NOMO-1 treated with dmso at 0.1 percent for 144 hours (cell line): ENCODE data around the gene GPA33.
A peak's percentile ranks its signal among the peaks of the same experiment; 100 is the strongest.

Experiments
- DNase-seq: peaks from one replicate; lab custom pipeline; 2025; ENCODE audit not compliant: unreplicated experiment; lab: John Stamatoyannopoulos, UW

Gene GPA33

DNA sequence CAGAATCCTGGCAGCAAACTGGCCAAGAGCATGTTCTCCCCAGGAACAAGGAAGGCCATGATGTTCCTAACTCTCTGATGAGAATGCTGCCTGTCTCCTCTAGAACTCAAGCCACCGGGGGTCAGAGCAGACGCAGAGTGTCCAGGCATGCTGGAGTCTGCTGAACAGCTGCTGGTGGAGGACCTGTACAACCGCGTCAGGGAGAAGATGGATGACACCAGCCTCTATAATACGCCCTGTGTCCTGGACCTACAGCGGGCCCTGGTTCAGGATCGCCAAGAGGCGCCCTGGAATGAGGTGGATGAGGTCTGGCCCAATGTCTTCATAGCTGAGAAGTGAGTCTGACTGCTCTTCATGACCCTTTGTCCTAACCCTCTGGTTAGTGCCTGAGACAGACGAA lies 27.0 kb upstream of the GPA33 start:
- DNase-seq = no peak

GRCh38 chr1:167116174-167116573 lies 26.0 kb upstream of the GPA33 start:
- DNase-seq = no peak

DNA sequence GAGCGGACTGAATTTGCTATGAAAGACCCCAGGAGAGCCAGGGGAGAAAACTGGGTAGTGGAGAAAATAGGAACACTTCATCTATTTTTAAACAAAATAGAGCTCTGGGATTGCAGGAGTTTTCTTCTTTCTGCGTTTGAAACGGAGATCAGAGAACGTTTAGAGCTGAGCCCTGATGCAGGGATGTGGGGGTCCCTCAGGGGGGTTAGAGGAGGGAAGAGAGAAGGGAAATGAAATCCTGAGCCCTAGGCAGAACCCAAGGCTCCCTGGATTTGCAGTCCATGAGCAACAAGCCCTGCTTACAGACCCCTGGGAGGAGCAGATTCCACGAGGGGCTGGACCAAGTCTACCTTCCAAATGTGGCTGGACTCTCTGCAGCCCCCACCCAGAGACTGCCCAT lies 25.5 kb upstream of the GPA33 start:
- DNase-seq = no peak

GRCh38 chr1:167114725-167115124 lies 24.5 kb upstream of the GPA33 start:
- no peak for DNase-seq

DNA sequence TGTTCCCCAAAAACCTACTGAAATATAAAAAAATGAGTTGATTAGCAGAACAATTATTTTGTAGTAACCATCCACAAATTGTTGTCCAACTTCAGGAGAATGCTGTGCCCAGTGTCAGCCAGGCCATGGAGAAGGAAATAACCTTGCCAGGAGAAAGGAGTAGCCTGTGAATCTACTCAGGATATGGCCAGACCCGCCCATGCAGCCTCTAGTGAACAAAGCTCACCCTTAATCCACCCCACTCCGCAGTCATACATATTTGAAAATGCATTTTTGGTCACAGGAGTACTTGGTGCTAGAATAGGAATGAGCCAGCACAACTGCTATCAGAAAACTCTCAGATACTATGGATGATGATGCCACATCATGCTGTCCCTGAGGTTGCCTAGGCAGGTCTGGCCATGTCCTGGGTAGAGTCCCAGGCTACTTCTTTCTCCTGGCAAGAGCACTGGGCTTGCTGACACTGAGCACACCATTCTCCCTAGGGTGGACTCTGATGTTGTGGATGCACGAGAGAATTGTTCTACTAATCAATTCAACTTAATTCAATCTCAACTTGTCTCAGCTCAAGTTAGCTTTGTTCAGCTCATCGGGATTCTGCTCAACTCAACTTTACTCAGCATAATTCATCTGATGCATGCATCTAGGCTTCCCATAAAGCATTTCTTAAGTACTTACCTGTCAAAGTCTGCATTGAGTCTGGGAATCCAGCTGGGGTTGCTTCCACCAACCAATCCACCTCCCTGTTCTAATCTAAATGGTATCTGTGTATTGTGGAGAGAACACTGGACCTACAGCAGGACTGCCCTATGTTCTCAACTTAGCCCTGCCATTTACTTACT lies 21.9 kb upstream of the GPA33 start:
- no peak for DNase-seq

GRCh38 chr1:167110586-167110985 lies 20.4 kb upstream of the GPA33 start:
- no peak for DNase-seq

DNA sequence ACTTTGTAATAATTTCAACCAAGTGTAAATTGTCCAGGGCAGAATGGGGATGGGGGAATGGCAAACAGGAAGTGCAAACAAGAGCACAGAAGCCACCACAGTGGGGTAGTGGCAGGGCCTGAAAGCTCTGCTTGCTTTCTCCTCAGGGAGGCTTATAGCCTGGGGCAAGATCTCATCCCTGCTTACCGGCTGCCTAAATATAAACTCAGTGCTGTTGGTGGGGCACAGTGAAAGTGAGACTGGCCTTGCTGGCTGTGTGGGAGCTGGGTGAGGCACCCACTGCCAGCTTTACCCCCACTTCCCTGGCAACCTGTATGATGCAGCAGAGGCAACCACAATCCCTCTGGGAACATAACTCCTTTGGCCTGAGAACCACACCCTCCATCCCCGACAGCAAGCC lies 18.9 kb upstream of the GPA33 start:
- DNase-seq = no peak

DNA sequence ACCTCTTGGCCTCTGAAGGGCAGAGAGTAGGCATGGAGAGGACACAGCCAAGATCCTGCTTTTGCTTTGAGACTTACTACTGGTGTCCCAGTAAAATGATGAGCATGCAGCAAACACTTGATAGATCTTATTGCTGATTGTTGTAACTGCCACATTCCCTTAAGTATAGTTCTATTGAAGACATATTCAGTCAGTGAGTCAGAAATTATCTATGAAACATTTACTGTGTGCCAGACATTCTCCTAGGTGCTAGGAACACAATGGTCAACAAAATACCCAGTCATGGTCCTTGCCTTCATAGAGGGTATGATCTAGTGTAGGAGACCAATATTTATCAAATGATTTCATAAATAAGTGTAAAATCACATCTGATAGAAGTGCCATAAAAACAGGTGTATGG lies 17.3 kb upstream of the GPA33 start:
- no peak for DNase-seq

DNA sequence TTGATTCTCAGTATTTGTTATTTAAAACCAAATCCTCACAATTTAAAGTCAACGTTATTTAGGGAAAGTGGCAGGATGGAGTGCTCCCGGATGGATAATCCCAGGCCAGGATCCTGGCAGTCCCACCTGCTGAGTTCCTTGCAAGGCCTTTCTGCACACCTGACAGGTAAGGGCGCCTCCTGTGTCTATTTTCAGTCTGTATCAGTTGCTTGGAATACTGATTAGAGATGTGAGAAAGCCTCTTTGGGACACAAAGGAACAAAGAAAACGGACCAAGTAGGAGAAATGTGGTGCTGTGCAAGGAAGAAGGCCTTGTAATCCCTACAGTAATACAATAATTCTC lies 15.9 kb upstream of the GPA33 start:
- DNase-seq = no peak

- peak; percentile 56 for DNase-seq
Measured at GRCh38 chr1:167105271-167106118, 15.3 kb upstream of the GPA33 start.

DNA sequence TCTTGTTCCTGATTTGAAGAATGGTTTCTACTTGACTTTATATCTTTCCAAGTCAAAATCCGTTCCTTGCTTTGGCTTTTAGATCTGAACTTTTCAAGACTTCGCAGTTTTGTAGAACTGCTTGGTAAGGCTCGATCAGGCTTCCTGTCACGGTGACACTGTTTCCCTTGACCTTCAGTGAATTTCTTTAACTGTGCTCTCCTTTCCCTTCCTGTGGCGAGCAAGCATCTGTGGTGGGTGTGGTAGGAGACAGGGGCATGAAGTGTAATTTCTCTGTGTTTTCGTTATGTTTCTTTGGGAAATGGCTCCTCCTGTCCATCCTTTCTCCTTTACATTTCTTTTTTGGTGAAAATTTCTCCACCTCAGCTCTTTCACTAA lies 14.1 kb upstream of the GPA33 start:
- no peak for DNase-seq

DNA sequence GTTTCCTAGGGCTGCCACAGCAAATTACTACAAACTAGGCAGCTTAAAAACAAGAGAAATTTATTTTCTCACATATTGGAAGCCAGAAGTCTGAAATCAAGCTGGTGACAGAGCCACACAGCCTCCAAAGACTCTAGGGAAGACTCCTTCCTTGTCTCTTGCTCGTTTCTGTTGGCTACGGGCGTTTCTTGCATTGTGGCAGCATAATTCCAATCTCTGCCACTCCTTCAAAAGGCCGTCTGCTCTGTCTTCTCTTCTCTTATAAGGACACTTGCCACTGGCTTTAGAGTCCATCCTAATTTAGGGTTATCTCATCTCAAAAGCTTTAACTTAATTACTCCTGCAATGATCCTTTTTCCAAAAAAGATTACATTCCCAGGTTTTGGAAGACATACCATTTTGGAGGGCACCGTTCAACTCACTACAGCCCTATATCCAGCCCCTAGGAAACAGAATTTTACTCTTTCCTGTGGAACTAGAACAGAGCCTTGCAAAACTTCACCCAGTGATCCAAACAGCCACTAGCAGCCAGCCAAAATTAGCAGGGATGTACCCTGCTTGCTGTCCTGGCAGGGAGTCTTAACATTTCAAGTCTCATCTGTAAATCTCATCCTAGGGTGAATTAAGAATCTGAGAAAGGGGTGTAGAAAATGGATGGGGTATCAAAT lies 12.9 kb upstream of the GPA33 start:
- no peak for DNase-seq

GRCh38 chr1:167101754-167102153 lies 11.6 kb upstream of the GPA33 start:
- DNase-seq = no peak

DNA sequence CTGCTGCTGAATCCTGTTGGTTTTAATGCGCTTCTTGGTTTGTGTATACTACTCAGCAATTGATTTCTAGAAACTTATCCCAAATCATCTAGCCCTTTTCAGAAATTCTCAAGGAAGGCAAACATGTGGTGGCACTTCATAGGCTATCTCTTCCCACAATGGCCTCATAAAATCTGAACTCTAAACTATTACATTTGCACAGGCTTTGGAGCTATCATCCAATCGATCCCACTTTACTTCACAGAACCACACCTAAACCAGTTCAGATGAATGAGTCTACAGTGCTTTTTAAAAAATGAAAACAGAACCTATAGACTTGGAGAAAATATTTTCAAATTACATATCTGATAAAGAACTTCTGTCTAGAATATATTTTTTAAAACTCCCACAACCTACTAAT lies 10.6 kb upstream of the GPA33 start:
- DNase-seq = no peak

DNA sequence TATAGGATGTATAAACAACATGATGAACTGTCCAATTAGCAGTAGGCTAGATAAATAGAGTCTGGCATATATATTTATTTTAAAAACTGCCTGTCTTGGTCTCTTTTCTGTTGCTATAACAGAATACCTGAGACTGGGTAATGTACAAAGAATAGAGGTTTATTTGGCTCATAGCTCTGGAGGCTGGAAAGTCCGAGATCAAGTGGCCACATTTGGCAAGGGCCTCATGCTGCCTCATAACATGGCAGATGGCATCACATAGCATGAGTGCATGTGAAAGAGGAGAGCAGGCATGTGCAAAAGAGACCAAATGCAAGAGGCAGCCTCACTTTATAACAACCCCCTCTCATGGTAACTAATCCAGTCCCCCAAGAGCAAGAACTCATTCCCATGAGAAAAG lies 9.7 kb upstream of the GPA33 start:
- DNase-seq = no peak

DNA sequence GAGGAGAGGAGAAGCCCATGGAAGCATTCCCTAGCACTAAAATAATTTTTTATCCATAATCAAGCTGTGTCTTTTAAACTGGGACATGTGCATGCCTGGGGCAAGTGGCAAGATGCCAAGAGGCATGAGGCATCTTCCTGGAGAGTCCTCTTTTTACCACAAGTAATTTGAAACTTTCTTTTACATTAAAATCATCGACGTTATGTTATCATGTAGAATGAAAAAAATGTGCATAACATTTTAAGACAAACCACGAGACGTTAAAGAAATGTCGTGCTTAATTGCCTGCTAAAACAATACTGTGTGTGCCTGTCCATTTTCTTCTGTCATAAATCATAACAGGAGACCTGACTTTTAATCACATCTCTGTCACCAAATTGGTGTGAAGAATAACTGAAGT lies 5.2 kb upstream of the GPA33 start:
- no peak for DNase-seq

- DNase-seq = no peak
Measured at GRCh38 chr1:167094690-167095089, 4.5 kb upstream of the GPA33 start.

GRCh38 chr1:167093846-167094516 lies 3.8 kb upstream of the GPA33 start, which contains the start of gene STYXL2:
Gene STYXL2, plus strand, starts transcription at chr1:167094075. Its CDS starts 775 bp downstream, at chr1:167094850.
- no peak for DNase-seq

DNA sequence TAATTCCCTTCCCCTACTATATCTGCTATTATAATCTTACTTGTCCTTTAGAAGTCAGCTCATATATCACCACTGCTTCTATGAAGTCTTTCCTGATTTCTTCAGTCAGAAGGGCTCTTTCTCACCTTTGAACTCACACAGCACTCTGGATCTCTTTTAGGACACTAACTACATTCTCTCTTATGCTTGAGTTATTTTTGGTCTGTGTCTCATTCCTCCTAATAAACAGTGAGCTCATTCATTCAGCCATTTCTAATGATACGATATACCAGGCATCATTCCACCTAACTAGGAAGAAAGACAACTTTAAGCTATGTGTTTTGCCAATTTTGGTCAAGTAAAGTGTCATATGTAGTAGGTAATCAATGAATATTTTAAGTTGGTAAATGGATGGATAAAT lies 2.5 kb upstream of the GPA33 start:
- DNase-seq = no peak

- no peak for DNase-seq
Measured at GRCh38 chr1:167089939-167090313, 251 bp downstream of the GPA33 start.

GRCh38 chr1:167088746-167089417 lies 1.3 kb downstream of the GPA33 start:
- no peak for DNase-seq
